MM.1S (cell line): ENCODE measurements around the gene TMEM178B.

ENCODE experiments used
- DNase-seq: peaks from one replicate; pipeline ENCODE4 v3.0.0-alpha.2; 2015
- H2AFZ ChIP-seq: fragments of 300-600 bp; sonication (generic); 2 replicates; pipeline ENCODE4 v1.6.0; 2016; ENCODE audit warnings: antibody characterized with exemption, low read length
- H3F3A ChIP-seq: fragments of 300-600 bp; sonication (generic); 2 replicates; pipeline ENCODE4 v1.6.1; 2016; ENCODE audit warnings: mild to moderate bottlenecking, antibody characterized with exemption, low read length, moderate library complexity, mixed read lengths; ENCODE audit not compliant: insufficient read depth
- H3K27ac ChIP-seq: fragments of 300-600 bp; sonication (generic); 2 replicates; pipeline ENCODE4 v1.5.1; 2016; ENCODE audit warnings: mild to moderate bottlenecking, low read length
- H3K27me3 ChIP-seq: fragments of 300-600 bp; sonication (generic); replicated peaks from 2 replicates; pipeline ENCODE4 v1.6.0; 2016; ENCODE audit warnings: low read length; ENCODE audit not compliant: insufficient read depth
- H3K36me3 ChIP-seq: fragments of 300-600 bp; sonication (generic); replicated peaks from 2 replicates; pipeline ENCODE4 v1.6.1; 2016; ENCODE audit warnings: mild to moderate bottlenecking, low read length, mixed read lengths; ENCODE audit not compliant: insufficient read depth
- H3K4me1 ChIP-seq: fragments of 300-600 bp; sonication (generic); 2 replicates; pipeline ENCODE4 v1.6.1; 2016; ENCODE audit warnings: low read length, mixed read lengths
- H3K4me2 ChIP-seq: fragments of 300-600 bp; sonication (generic); 2 replicates; pipeline ENCODE4 v1.6.0; 2016; ENCODE audit warnings: low read depth, low read length
- H3K4me3 ChIP-seq: fragments of 300-600 bp; sonication (generic); 2 replicates; pipeline ENCODE4 v1.5.1; 2016; ENCODE audit warnings: low read length, mixed read lengths
- H3K79me2 ChIP-seq: fragments of 300-600 bp; sonication (generic); 2 replicates; pipeline ENCODE4 v1.6.1; 2016; ENCODE audit warnings: mixed run types, low read length, mixed read lengths
- H3K9ac ChIP-seq: fragments of 300-600 bp; sonication (generic); 2 replicates; pipeline ENCODE4 v1.6.1; 2016; ENCODE audit warnings: low read length, mixed read lengths
- H3K9me2 ChIP-seq: fragments of 300-600 bp; sonication (generic); replicated peaks from 2 replicates; pipeline ENCODE4 v1.6.1; 2016; ENCODE audit warnings: mild to moderate bottlenecking, low read length, mixed read lengths; ENCODE audit not compliant: insufficient read depth
- H3K9me3 ChIP-seq: fragments of 300-600 bp; sonication (generic); replicated peaks from 2 replicates; pipeline ENCODE4 v1.6.1; 2016; ENCODE audit warnings: mild to moderate bottlenecking, low read length, mixed read lengths; ENCODE audit not compliant: insufficient read depth
- H4K20me1 ChIP-seq: fragments of 300-600 bp; sonication (generic); 2 replicates; pipeline ENCODE4 v1.6.1; 2016; ENCODE audit warnings: mild to moderate bottlenecking, low read length, moderate library complexity, mixed read lengths; ENCODE audit not compliant: insufficient read depth
- EZH2 ChIP-seq: fragments of 300-600 bp; sonication (generic); optimal IDR thresholded peaks from 2 replicates; pipeline ENCODE3; 2017; ENCODE audit warnings: low read depth, mild to moderate bottlenecking, antibody characterized with exemption, low read length, mixed read lengths
- EZH2phosphoT487 ChIP-seq: fragments of 300-600 bp; sonication (generic); IDR thresholded peaks from 2 replicates; pipeline ENCODE4 v1.6.1; 2018; ENCODE audit warnings: antibody characterized with exemption, low read length
- TF ChIP-seq, protein P1 (sequence below): fragments of 300-600 bp; sonication (generic); IDR thresholded peaks from 2 replicates; pipeline ENCODE4 v1.5.1; 2016; ENCODE audit warnings: antibody characterized with exemption, low read length, mixed read lengths

The TMEM178B gene

DNA sequence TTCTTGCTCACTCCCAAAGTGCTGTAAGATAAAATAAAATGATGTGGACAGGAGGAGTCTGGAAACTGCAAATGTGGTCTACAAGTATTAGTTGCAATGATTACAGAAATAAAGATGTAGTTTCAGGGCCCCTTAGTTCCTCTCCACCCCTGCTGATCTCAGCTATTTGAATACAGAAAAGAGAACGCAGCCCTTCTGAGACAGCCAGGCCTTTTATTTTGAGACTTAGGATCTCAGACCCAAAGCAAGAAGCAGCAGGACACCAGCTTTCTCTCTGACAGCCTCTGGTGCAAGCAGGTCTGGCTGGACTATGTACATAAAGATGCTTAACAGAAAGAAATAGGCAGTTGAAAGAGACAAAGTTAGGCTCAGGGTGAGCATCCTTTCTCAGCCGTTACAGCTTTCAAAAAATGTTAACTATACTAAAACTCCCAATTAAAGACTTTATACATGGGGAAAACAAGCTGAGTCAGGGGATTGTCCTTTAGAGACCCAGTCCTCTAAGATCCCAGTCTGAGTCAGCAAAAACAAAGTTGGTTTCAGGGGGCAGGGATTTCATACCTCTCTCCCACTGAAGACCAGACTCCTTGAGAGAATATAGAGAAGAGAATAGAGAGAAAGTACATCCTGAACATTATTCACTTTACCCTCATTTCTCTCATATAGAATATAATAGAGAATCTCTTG, 220.4 kb downstream of the TMEM178B start:
- TF ChIP-seq, protein P1, sequence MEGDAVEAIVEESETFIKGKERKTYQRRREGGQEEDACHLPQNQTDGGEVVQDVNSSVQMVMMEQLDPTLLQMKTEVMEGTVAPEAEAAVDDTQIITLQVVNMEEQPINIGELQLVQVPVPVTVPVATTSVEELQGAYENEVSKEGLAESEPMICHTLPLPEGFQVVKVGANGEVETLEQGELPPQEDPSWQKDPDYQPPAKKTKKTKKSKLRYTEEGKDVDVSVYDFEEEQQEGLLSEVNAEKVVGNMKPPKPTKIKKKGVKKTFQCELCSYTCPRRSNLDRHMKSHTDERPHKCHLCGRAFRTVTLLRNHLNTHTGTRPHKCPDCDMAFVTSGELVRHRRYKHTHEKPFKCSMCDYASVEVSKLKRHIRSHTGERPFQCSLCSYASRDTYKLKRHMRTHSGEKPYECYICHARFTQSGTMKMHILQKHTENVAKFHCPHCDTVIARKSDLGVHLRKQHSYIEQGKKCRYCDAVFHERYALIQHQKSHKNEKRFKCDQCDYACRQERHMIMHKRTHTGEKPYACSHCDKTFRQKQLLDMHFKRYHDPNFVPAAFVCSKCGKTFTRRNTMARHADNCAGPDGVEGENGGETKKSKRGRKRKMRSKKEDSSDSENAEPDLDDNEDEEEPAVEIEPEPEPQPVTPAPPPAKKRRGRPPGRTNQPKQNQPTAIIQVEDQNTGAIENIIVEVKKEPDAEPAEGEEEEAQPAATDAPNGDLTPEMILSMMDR, result no peak
- TF ChIP-seq EZH2 (no peak), EZH2phosphoT487 (no peak)
- no peaks in the 10 kb centered on the region for H3K9me3 ChIP-seq
- H3K27ac ChIP-seq, result peak overlapping the region; percentile 83

DNA sequence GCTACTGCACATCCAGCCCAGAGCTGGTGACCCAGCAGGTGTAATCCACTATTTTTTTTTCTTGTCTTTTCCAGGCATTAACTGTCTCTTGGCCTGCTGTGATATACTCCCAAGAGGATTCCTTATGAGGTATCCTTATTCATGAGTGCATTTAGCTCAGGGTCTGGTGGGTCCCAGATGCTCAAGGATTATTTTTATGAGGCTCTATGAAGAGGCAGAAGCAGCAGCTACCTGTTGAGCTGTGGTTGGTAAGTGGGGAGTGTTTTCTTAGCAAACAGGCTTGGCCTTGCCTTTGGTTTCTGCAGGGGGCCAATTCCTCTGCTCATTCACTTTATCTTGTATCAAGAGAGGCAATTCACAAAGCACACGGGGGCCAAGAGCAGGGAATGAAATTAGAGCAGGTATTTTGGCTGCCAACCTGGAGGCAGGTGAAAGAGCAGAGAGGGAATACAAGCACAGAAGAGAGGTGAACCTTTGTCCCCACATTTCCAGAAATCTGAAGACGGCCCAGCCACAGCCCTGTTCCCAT, 221.6 kb downstream of the TMEM178B start:
- Histone ChIP-seq H3K4me1 (peaks cover 52% of the 10 kb centered on the region), H3K9me2 (no peaks in the 10 kb centered on the region), H3K4me3 (no peak overlapping the region), H3K79me2 (no peaks in the 10 kb centered on the region), H3K9ac (peak overlapping the region; percentile 34; the same call in 1 of the 2 replicates), H4K20me1 (no peaks in the 10 kb centered on the region), H3K9me3 (no peaks in the 10 kb centered on the region), H3K4me2 (peak overlapping the region; percentile 72; the same call in 1 of the 2 replicates), H2AFZ (no peak overlapping the region), H3F3A (peaks cover 36% of the 10 kb centered on the region), H3K27ac (peak overlapping the region; percentile 83; the same call in 1 of the 2 replicates), H3K27me3 (no peaks in the 10 kb centered on the region), H3K36me3 (no peaks in the 10 kb centered on the region)
- TF ChIP-seq, protein P1, result no peak
- TF ChIP-seq EZH2 (no peak), EZH2phosphoT487 (no peak)
- DNase-seq, result no peak

More for the DNA sequence above, 220.4 kb downstream of the TMEM178B start:
- Histone ChIP-seq H4K20me1 (no peaks in the 10 kb centered on the region), H3K9ac (peak overlapping the region; percentile 34; the same call in 1 of the 2 replicates), H3K9me2 (no peaks in the 10 kb centered on the region), H3K4me2 (peak overlapping the region; percentile 72), H3K27me3 (no peaks in the 10 kb centered on the region), H3K4me1 (peaks cover 59% of the 10 kb centered on the region), H3K36me3 (no peaks in the 10 kb centered on the region), H3K79me2 (no peaks in the 10 kb centered on the region), H3K4me3 (peak overlapping the region; percentile 15; the same call in 1 of the 2 replicates), H2AFZ (peak overlapping the region; percentile 35; the same call in 1 of the 2 replicates), H3F3A (peaks cover 36% of the 10 kb centered on the region)
- DNase-seq, result peak; percentile 89

DNA sequence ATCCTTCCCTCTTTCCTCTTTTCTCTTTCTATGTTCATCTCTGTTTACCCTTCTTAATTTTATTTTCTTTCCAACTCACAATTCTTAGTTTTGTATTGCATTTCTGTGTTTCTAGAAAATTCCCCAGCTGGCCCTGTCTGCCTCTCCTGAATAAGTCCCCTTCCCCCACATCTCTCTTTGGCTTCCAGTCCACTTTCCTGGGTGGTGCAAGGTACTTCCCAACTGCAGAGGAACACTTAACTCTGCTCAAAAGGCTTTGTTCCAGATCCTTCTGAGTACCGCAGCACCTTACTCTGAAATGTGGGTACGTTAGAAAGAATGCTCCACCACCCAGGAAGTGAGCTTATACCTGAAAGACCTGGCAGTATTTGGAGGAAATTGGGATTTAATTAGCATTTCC, 227.0 kb downstream of the TMEM178B start:
- DNase-seq, result no peak

More for the DNA sequence above, 227.0 kb downstream of the TMEM178B start:
- H3K27ac ChIP-seq, result no peak overlapping the region
- H3K9me2 ChIP-seq, result no peaks in the 10 kb centered on the region
- no peak overlapping the region for H3K9ac ChIP-seq
- H3K9me3 ChIP-seq, result no peaks in the 10 kb centered on the region
- H3K4me2 ChIP-seq, result no peak overlapping the region
- TF ChIP-seq EZH2phosphoT487, result no peak
- TF ChIP-seq EZH2, result no peak
- TF ChIP-seq, protein P1, result no peak
- peaks cover 1% of the 10 kb centered on the region for H3K4me1 ChIP-seq
- peaks cover under 1% of the 10 kb centered on the region; the same call in 1 of the 2 replicates for H3F3A ChIP-seq
- no peaks in the 10 kb centered on the region for H3K27me3 ChIP-seq
- no peaks in the 10 kb centered on the region for H4K20me1 ChIP-seq
- H2AFZ ChIP-seq, result no peak overlapping the region
- no peaks in the 10 kb centered on the region for H3K79me2 ChIP-seq
- H3K4me3 ChIP-seq, result no peak overlapping the region
- H3K36me3 ChIP-seq, result no peaks in the 10 kb centered on the region
